A549 (cell line): Measurements from ENCODE around the gene PELI2. TPM values are rescaled to one million over a fixed set of nuclear protein-coding genes. Genes with fewer than 3 reads are reported as not detected.

Experiments
- ATAC-seq, 2 experiments: fragments of 200-7000 bp in 1 of 2; fragments of >200 bp in 1 of 2; cut with Nextera tagmentation in 1 of 2; cut with Tn5 transposase in 1 of 2; 3 replicates each; pipeline versions ENCODE4 v1.8.0 to v1.9.1; 2018 to 2020; ENCODE audit warnings: mild to moderate bottlenecking in 1 of 2, moderate library complexity in 1 of 2
- CTCF ChIA-PET: fragments of 300-600 bp; sonication (Branson Sonifier 250); formaldehyde crosslinking; extraction: SDS; loops from one replicate; lab custom pipeline; 2021; ENCODE audit warnings: antibody characterized with exemption, inconsistent platforms; lab: Yijun Ruan, JAX
- POLR2A ChIA-PET: fragments of 350-600 bp; formaldehyde crosslinking; extraction: SDS; loops from one replicate; lab custom pipeline; 2021; ENCODE audit warnings: antibody characterized with exemption, inconsistent platforms; lab: Yijun Ruan, JAX
- DNase-seq, 2 experiments: peaks; one replicate each; pipeline versions ENCODE4 v3.0.0 to v3.0.0-alpha.2; 2011 to 2016; ENCODE audit warnings: low read depth in 1 of 2, low spot score in 1 of 2
- FAIRE-seq: peaks from 2 replicates; lab custom pipeline; 2011; peaks lifted over from hg19 to GRCh38; lab: Jason Lieb, UNC
- H3K27ac ChIP-seq, 2 experiments: fragments of >200 bp; sonication (Bioruptor Twin); formaldehyde crosslinking; 3 replicates each; pipeline ENCODE4 v1.5.1; 2016 to 2017
- H3K4me1 ChIP-seq: fragments of >200 bp; sonication (Bioruptor Twin); formaldehyde crosslinking; 3 replicates; pipeline ENCODE4 v1.6.1; 2016
- H3K4me2 ChIP-seq: fragments of >200 bp; sonication (Bioruptor Twin); formaldehyde crosslinking; 3 replicates; pipeline ENCODE4 v1.6.1; 2016
- H3K4me3 ChIP-seq: fragments of >200 bp; sonication (Bioruptor Twin); formaldehyde crosslinking; 3 replicates; pipeline ENCODE4 v1.5.1; 2016
- H3K9me3 ChIP-seq: fragments of >200 bp; sonication (Bioruptor Twin); formaldehyde crosslinking; 3 replicates; pipeline ENCODE4 v1.6.1; 2016
- BCL3 ChIP-seq: fragments of >200 bp; sonication (Bioruptor Twin); formaldehyde crosslinking; IDR thresholded peaks from 3 replicates; pipeline ENCODE4 v1.6.1; 2016
- BHLHE40 ChIP-seq: IDR thresholded peaks from 2 replicates; pipeline ENCODE4 v1.6.1; 2012; ENCODE audit warnings: low read depth, low read length, inconsistent platforms
- CTCF ChIP-seq: fragments of >200 bp; sonication (Bioruptor Twin); formaldehyde crosslinking; IDR thresholded peaks from 3 replicates; pipeline ENCODE4 v1.5.1; 2016
- EP300 ChIP-seq, 2 experiments: fragments of >200 bp; sonication (Bioruptor Twin); formaldehyde crosslinking; IDR thresholded peaks; 2 replicates in 1 of 2; 3 replicates in 1 of 2; pipeline ENCODE4 v1.6.1; 2016 to 2017
- FOSB ChIP-seq: fragments of 250-450 bp; sonication (Bioruptor Pico); IDR thresholded peaks from 2 replicates; pipeline ENCODE4 v1.5.0; 2020; ENCODE audit warnings: mild to moderate bottlenecking, moderate library complexity
- GATA3 ChIP-seq: IDR thresholded peaks from 2 replicates; pipeline ENCODE4 v1.6.1; 2012; ENCODE audit warnings: borderline replicate concordance
- HDAC2 ChIP-seq: fragments of 200-600 bp; sonication (generic); IDR thresholded peaks from 2 replicates; pipeline ENCODE4 v1.6.1; 2016
- HOXB13 ChIP-seq: fragments of 250-450 bp; sonication (Bioruptor Pico); IDR thresholded peaks from 2 replicates; pipeline ENCODE4 v1.5.0; 2020; ENCODE audit warnings: low read depth, mild to moderate bottlenecking, moderate library complexity
- JUN ChIP-seq, 2 experiments: fragments of >200 bp; sonication (Bioruptor Twin); formaldehyde crosslinking; IDR thresholded peaks; 2 replicates in 1 of 2; 3 replicates in 1 of 2; pipeline ENCODE4 v1.6.1; 2016 to 2017
- JUNB ChIP-seq: fragments of >200 bp; sonication (Bioruptor Twin); formaldehyde crosslinking; IDR thresholded peaks from 2 replicates; pipeline ENCODE4 v1.6.1; 2016
- KDM1A ChIP-seq: fragments of 200-600 bp; sonication (generic); IDR thresholded peaks from 2 replicates; pipeline ENCODE4 v1.6.1; 2016; ENCODE audit warnings: low read depth, mild to moderate bottlenecking
- MAFK ChIP-seq: fragments of 450-650 bp; IDR thresholded peaks from 2 replicates; pipeline ENCODE4 v1.6.1; 2014; ENCODE audit not compliant: partially characterized antibody
- MAX ChIP-seq: IDR thresholded peaks from 2 replicates; pipeline ENCODE4 v1.6.1; 2012
- NFE2L2 ChIP-seq: fragments of 150-350 bp; conservative IDR thresholded peaks from 2 replicates; pipeline ENCODE4 v1.6.1; 2014; ENCODE audit warnings: low read length
- NPAS2 ChIP-seq: fragments of 250-450 bp; sonication (Bioruptor Pico); IDR thresholded peaks from 2 replicates; pipeline ENCODE4 v1.8.0; 2022; ENCODE audit warnings: mild to moderate bottlenecking, moderate library complexity, borderline replicate concordance
- PBX3 ChIP-seq: IDR thresholded peaks from 2 replicates; pipeline ENCODE4 v1.6.1; 2012
- RARB ChIP-seq: fragments of 250-450 bp; sonication (Bioruptor Pico); IDR thresholded peaks from 2 replicates; pipeline ENCODE4 v1.8.0; 2021; ENCODE audit warnings: mild to moderate bottlenecking, moderate library complexity
- RFX5 ChIP-seq: fragments of 450-650 bp; IDR thresholded peaks from 2 replicates; pipeline ENCODE4 v1.7.1; 2014; ENCODE audit warnings: antibody characterized with exemption, mild to moderate bottlenecking, moderate library complexity
- RNF2 ChIP-seq: fragments of 200-600 bp; sonication (generic); IDR thresholded peaks from 2 replicates; pipeline ENCODE4 v1.6.1; 2016; ENCODE audit warnings: low read depth, mild to moderate bottlenecking, antibody characterized with exemption, moderate library complexity, borderline replicate concordance
- SMC3 ChIP-seq: fragments of >200 bp; sonication (Bioruptor Twin); formaldehyde crosslinking; IDR thresholded peaks from 3 replicates; pipeline ENCODE4 v1.6.1; 2018; ENCODE audit warnings: inconsistent platforms
- SREBF2 ChIP-seq: fragments of 450-650 bp; IDR thresholded peaks from 2 replicates; pipeline ENCODE4 v1.6.1; 2014; ENCODE audit warnings: mild to moderate bottlenecking, moderate library complexity
- ZNF302 ChIP-seq: fragments of 250-450 bp; sonication (Bioruptor Pico); IDR thresholded peaks from 2 replicates; pipeline ENCODE4 v1.9.0; 2021; ENCODE audit warnings: inconsistent platforms, mild to moderate bottlenecking, moderate library complexity
- ZSCAN20 ChIP-seq: fragments of 250-450 bp; sonication (Bioruptor Pico); IDR thresholded peaks from 2 replicates; pipeline ENCODE4 v1.8.0; 2022; ENCODE audit warnings: mild to moderate bottlenecking, moderate library complexity
- WGBS: methylation state at CpG from one replicate; pipeline ENCODE4 v1.1.6; 2017; ENCODE audit errors: missing lambda C conversion rate; 5-methylcytosine and 5-hydroxymethylcytosine counted together
- polyA plus RNA-seq, 4 experiments: library from polyadenylated mRNA; depleted of rRNA in 3 of 4; stranded (reverse); fragments of >200 nt; fragmentation: RNase III in 1 of 4; extraction: RNeasy Plus Mini Kit Qiagen cat#74134 plus additional on column Dnase treatment in 1 of 4; gene quantifications; 2 replicates in 3 of 4; 3 replicates in 1 of 4; pipeline ENCODE4 v1.2.3, GENCODE V29; 2011 to 2017

Gene PELI2
- polyA plus RNA-seq, 2 of the 4 experiments (the other 2 are of a cell fraction) = 0.93 to 7.2 TPM

GRCh38 chr14:56310643-56311042, 192.4 kb downstream of the PELI2 start:
- ATAC-seq (no peak), FAIRE-seq (no peak), DNase-seq (no peak)
- H3K9me3 ChIP-seq = no peaks in the 10 kb centered on the region
- no peak overlapping the region for H3K4me3 ChIP-seq
- H3K4me2 ChIP-seq = no peak overlapping the region
- no peaks in the 10 kb centered on the region for H3K4me1 ChIP-seq
- ChIA-PET CTCF (interaction anchor here (0.7 kb wide), 1 partner anchor 67 kb away, joined by 3 read pairs; no protein-coding TSS in a partner anchor), POLR2A (no interaction called here)
- no peak overlapping the region for H3K27ac ChIP-seq
- WGBS = 76% methylated on average over 10 of the region's 10 CpGs
- TF ChIP-seq RFX5 = no peak
- TF ChIP-seq BCL3 = no peak
- no peak for TF ChIP-seq SMC3
- TF ChIP-seq SREBF2 = no peak
- TF ChIP-seq RNF2 = no peak
- TF ChIP-seq RARB (CRISPR knock-in tag) = no peak
- no peak for TF ChIP-seq HOXB13 (CRISPR knock-in tag)
- TF ChIP-seq MAX = no peak
- TF ChIP-seq GATA3 = no peak
- no peak for TF ChIP-seq HDAC2
- TF ChIP-seq MAFK = no peak
- no peak for TF ChIP-seq NFE2L2
- no peak for TF ChIP-seq KDM1A
- TF ChIP-seq PBX3 = no peak
- TF ChIP-seq ZNF302 (CRISPR knock-in tag) = no peak
- TF ChIP-seq NPAS2 (CRISPR knock-in tag) = no peak
- no peak for TF ChIP-seq EP300 (IDR thresholded peaks at IDR 0.05)
- no peak for TF ChIP-seq ZSCAN20 (CRISPR knock-in tag)
- TF ChIP-seq BHLHE40 = no peak
- no peak for TF ChIP-seq JUNB
- TF ChIP-seq, all 56 proteins: peak for 0

GRCh38 chr14:56313789-56314188, 195.6 kb downstream of the PELI2 start:
- TF ChIP-seq CTCF (no peak), ZNF302 (CRISPR knock-in tag) (no peak)
- TF ChIP-seq, all 56 proteins: peak for 0
- WGBS = 64% methylated on average over 3 of the region's 3 CpGs
- no peak overlapping the region for H3K27ac ChIP-seq
- DNase-seq (no peak), FAIRE-seq (no peak), ATAC-seq (no peak)
- CTCF ChIA-PET = no interaction called here
- H3K4me1 ChIP-seq = no peaks in the 10 kb centered on the region
- no peak overlapping the region for H3K4me3 ChIP-seq
- H3K9me3 ChIP-seq = peaks cover 7% of the 10 kb centered on the region; the same call in 1 of the 3 replicates
- POLR2A ChIA-PET = no interaction called here
- no peak overlapping the region for H3K4me2 ChIP-seq

- FAIRE-seq (no peak), DNase-seq (no peak), ATAC-seq (no peak)
- Histone ChIP-seq H3K4me3 (no peak overlapping the region), H3K4me1 (no peaks in the 10 kb centered on the region), H3K4me2 (no peak overlapping the region), H3K27ac (no peak overlapping the region), H3K9me3 (peaks cover 16% of the 10 kb centered on the region; the same call in 2 of the 3 replicates)
- TF ChIP-seq EP300 (IDR thresholded peaks at IDR 0.05) (no peak), JUNB (no peak), MAX (no peak), FOSB (CRISPR knock-in tag) (no peak), JUN (IDR thresholded peaks at IDR 0.05) (no peak), BCL3 (no peak), RFX5 (no peak)
- WGBS = 39% methylated on average over 9 of the region's 9 CpGs
- ChIA-PET CTCF (no interaction called here), POLR2A (no interaction called here)
Measured at GRCh38 chr14:56318393-56319115, 200.3 kb downstream of the PELI2 start.
